ENCODE measurements around the gene GINS1.

Gene GINS1

GRCh38 chr20:25407311-25408169 is at the start of gene GINS1:
GINS1 (plus strand) TSS chr20:25407673; CDS start chr20:25407821, 148 bp downstream.
- TF ChIP-seq GATA3 (IDR thresholded peaks at IDR 0.05; ENCODE audit: low read depth, low read length) (no peak), GATA2 (IDR thresholded peaks at IDR 0.05; ENCODE audit: low read depth, low read length) (no peak)

- TF ChIP-seq GATA3 (IDR thresholded peaks at IDR 0.05; ENCODE audit: low read depth, low read length): no peak
- no peak for TF ChIP-seq GATA2 (IDR thresholded peaks at IDR 0.05; ENCODE audit: low read depth, low read length)
Observed at GRCh38 chr20:25360631-25361286, 46.7 kb upstream of the GINS1 start.

- TF ChIP-seq GATA2 (IDR thresholded peaks at IDR 0.05; ENCODE audit: low read depth, low read length): no peak
- TF ChIP-seq GATA3 (IDR thresholded peaks at IDR 0.05; ENCODE audit: low read depth, low read length): no peak
Observed at GRCh38 chr20:25361287-25361683, 46.2 kb upstream of the GINS1 start.

GRCh38 chr20:25364180-25364788 is 43.2 kb upstream of the GINS1 start:
- TF ChIP-seq GATA2 (IDR thresholded peaks at IDR 0.05; ENCODE audit: low read depth, low read length) (no peak), GATA3 (IDR thresholded peaks at IDR 0.05; ENCODE audit: low read depth, low read length) (no peak)

- TF ChIP-seq GATA3 (IDR thresholded peaks at IDR 0.05; ENCODE audit: low read depth, low read length): no peak
- no peak for TF ChIP-seq GATA2 (IDR thresholded peaks at IDR 0.05; ENCODE audit: low read depth, low read length)
Observed at GRCh38 chr20:25364879-25365699, 42.4 kb upstream of the GINS1 start.

- TF ChIP-seq GATA3 (IDR thresholded peaks at IDR 0.05; ENCODE audit: low read depth, low read length): no peak
Observed at GRCh38 chr20:25368526-25368925, 38.9 kb upstream of the GINS1 start.

- TF ChIP-seq GATA3 (IDR thresholded peaks at IDR 0.05; ENCODE audit: low read depth, low read length) (no peak), GATA2 (IDR thresholded peaks at IDR 0.05; ENCODE audit: low read depth, low read length) (no peak)
Observed at GRCh38 chr20:25368976-25369375, 38.5 kb upstream of the GINS1 start.

- TF ChIP-seq GATA2 (IDR thresholded peaks at IDR 0.05; ENCODE audit: low read depth, low read length) (no peak), GATA3 (IDR thresholded peaks at IDR 0.05; ENCODE audit: low read depth, low read length) (no peak)
Observed at GRCh38 chr20:25369529-25369928, 37.9 kb upstream of the GINS1 start.

- TF ChIP-seq GATA3 (IDR thresholded peaks at IDR 0.05; ENCODE audit: low read depth, low read length): no peak
- TF ChIP-seq GATA2 (IDR thresholded peaks at IDR 0.05; ENCODE audit: low read depth, low read length): no peak
Observed at GRCh38 chr20:25369971-25370370, 37.5 kb upstream of the GINS1 start.

GRCh38 chr20:25372584-25373336 is 34.7 kb upstream of the GINS1 start:
- no peak for TF ChIP-seq GATA2 (IDR thresholded peaks at IDR 0.05; ENCODE audit: low read depth, low read length)
- no peak for TF ChIP-seq GATA3 (IDR thresholded peaks at IDR 0.05; ENCODE audit: low read depth, low read length)

- TF ChIP-seq GATA3 (IDR thresholded peaks at IDR 0.05; ENCODE audit: low read depth, low read length) (no peak), GATA2 (IDR thresholded peaks at IDR 0.05; ENCODE audit: low read depth, low read length) (no peak)
Observed at GRCh38 chr20:25374842-25375241, 32.6 kb upstream of the GINS1 start.

GRCh38 chr20:25376236-25376635 is 31.2 kb upstream of the GINS1 start:
- TF ChIP-seq GATA2 (IDR thresholded peaks at IDR 0.05; ENCODE audit: low read depth, low read length): no peak
- no peak for TF ChIP-seq GATA3 (IDR thresholded peaks at IDR 0.05; ENCODE audit: low read depth, low read length)

- no peak for TF ChIP-seq GATA2 (IDR thresholded peaks at IDR 0.05; ENCODE audit: low read depth, low read length)
- no peak for TF ChIP-seq GATA3 (IDR thresholded peaks at IDR 0.05; ENCODE audit: low read depth, low read length)
Observed at GRCh38 chr20:25376886-25377285, 30.6 kb upstream of the GINS1 start.
